GM23338 (cell line): ENCODE data around the gene KRTAP4-8. TPM values are rescaled to one million over a fixed set of nuclear protein-coding genes. Genes with fewer than 3 reads are reported as not detected.
"Not testable (repeated sequence)": the region's sequence is repeated elsewhere in the genome, so short reads cannot be mapped to it uniquely, and the experiment has no call there.

Experiments used
- ATAC-seq: fragments of 200-7000 bp; cut with Tn5 transposase; 3 replicates; pipeline ENCODE4 v1.9.1; 2020
- DNase-seq: peaks from one replicate; pipeline ENCODE4 v3.0.0-alpha.2; 2015; ENCODE audit warnings: low spot score
- H2AFZ ChIP-seq: fragments of 200-600 bp; sonication (generic); 2 replicates; pipeline ENCODE4 v1.8.0; 2016; ENCODE audit warnings: antibody characterized with exemption, mild to moderate bottlenecking, moderate library complexity
- H3F3A ChIP-seq: fragments of 200-600 bp; sonication (generic); replicated peaks from 2 replicates; pipeline ENCODE4 v1.8.0; 2017; ENCODE audit warnings: antibody characterized with exemption, mixed run types, low read depth
- H3K27ac ChIP-seq: fragments of 200-600 bp; sonication (generic); 2 replicates; pipeline ENCODE4 v1.6.1; 2016; ENCODE audit warnings: low read depth
- H3K27me3 ChIP-seq: fragments of 200-600 bp; sonication (generic); 2 replicates; pipeline ENCODE4 v1.8.0; 2016; ENCODE audit warnings: mild to moderate bottlenecking, mixed run types, moderate library complexity; ENCODE audit not compliant: insufficient read depth
- H3K36me3 ChIP-seq: fragments of 200-600 bp; sonication (generic); 2 replicates; pipeline ENCODE4 v1.8.0; 2016; ENCODE audit warnings: mild to moderate bottlenecking; ENCODE audit not compliant: insufficient read depth
- H3K4me1 ChIP-seq: fragments of 200-600 bp; sonication (generic); 2 replicates; pipeline ENCODE4 v1.8.0; 2016; ENCODE audit warnings: mild to moderate bottlenecking, moderate library complexity; ENCODE audit not compliant: insufficient read depth
- H3K4me2 ChIP-seq: fragments of 200-600 bp; sonication (generic); 2 replicates; pipeline ENCODE4 v1.7.1; 2017; ENCODE audit warnings: mixed run types
- H3K4me3 ChIP-seq: fragments of 200-600 bp; sonication (generic); 2 replicates; pipeline ENCODE4 v1.6.1; 2016; ENCODE audit warnings: mixed run types
- H3K79me2 ChIP-seq: fragments of 200-600 bp; sonication (generic); replicated peaks from 2 replicates; pipeline ENCODE4 v1.8.0; 2017; ENCODE audit warnings: mild to moderate bottlenecking; ENCODE audit not compliant: insufficient read depth
- H3K9me2 ChIP-seq: fragments of 200-600 bp; sonication (generic); 2 replicates; pipeline ENCODE4 v1.8.0; 2017; ENCODE audit not compliant: insufficient read depth
- H4K20me1 ChIP-seq: fragments of 200-600 bp; sonication (generic); replicated peaks from 2 replicates; pipeline ENCODE4 v1.8.0; 2017; ENCODE audit warnings: mild to moderate bottlenecking; ENCODE audit not compliant: insufficient read depth
- H3K27ac Mint-ChIP-seq: 2 replicates; pipeline ENCODE4 v1.8.0; 2020; ENCODE audit warnings: inconsistent platforms, mild to moderate bottlenecking, moderate library complexity, mixed read lengths
- H3K27me3 Mint-ChIP-seq: 3 replicates; pipeline ENCODE4 v1.8.0; 2022; ENCODE audit warnings: low read depth, mild to moderate bottlenecking, moderate library complexity, mixed read lengths, inconsistent platforms; ENCODE audit not compliant: insufficient read depth, poor library complexity
- H3K36me3 Mint-ChIP-seq: 3 replicates; pipeline ENCODE4 v1.8.0; 2021; ENCODE audit warnings: low read depth, mild to moderate bottlenecking, inconsistent platforms, moderate library complexity, mixed read lengths
- H3K4me1 Mint-ChIP-seq: 3 replicates; pipeline ENCODE4 v1.8.0; 2020; ENCODE audit warnings: mild to moderate bottlenecking, inconsistent platforms, mixed read lengths
- H3K4me3 Mint-ChIP-seq: 3 replicates; pipeline ENCODE4 v1.8.0; 2021; ENCODE audit warnings: moderate library complexity, mild to moderate bottlenecking, inconsistent platforms, mixed read lengths
- H3K9me3 Mint-ChIP-seq: 3 replicates; pipeline ENCODE4 v1.8.0; 2020; ENCODE audit warnings: moderate library complexity, mild to moderate bottlenecking, inconsistent platforms, mixed read lengths
- CTCF ChIP-seq, 2 experiments: fragments of 200-600 bp in 1 of 2; sonication (generic) in 1 of 2; conservative IDR thresholded peaks; 2 replicates each; pipeline versions ENCODE4 v1.5.1 to v1.6.1; 2016 to 2017; ENCODE audit warnings: antibody characterized with exemption in 2 of 2, low read depth in 2 of 2, mild to moderate bottlenecking in 2 of 2, moderate library complexity in 1 of 2
- EZH2 ChIP-seq: fragments of 200-600 bp; sonication (generic); IDR thresholded peaks from one replicate; pipeline ENCODE4 v1.8.0; 2017; ENCODE audit warnings: antibody characterized with exemption, mild to moderate bottlenecking, low read depth; ENCODE audit not compliant: unreplicated experiment
- JUNB ChIP-seq: IDR thresholded peaks from one replicate; pipeline ENCODE4 v1.6.1; 2016; ENCODE audit warnings: antibody characterized with exemption; ENCODE audit not compliant: unreplicated experiment
- POLR2AphosphoS5 ChIP-seq: IDR thresholded peaks from 2 replicates; pipeline ENCODE4 v1.6.1; 2016; ENCODE audit warnings: antibody characterized with exemption, low read depth
- STAT1 ChIP-seq: IDR thresholded peaks from one replicate; pipeline ENCODE4 v1.6.1; 2016; ENCODE audit warnings: antibody characterized with exemption; ENCODE audit not compliant: unreplicated experiment
- ZNF331 ChIP-seq: fragments of 250-450 bp; sonication (Bioruptor Pico); IDR thresholded peaks from 2 replicates; pipeline ENCODE4 v1.5.0; 2020; ENCODE audit warnings: low read depth, mild to moderate bottlenecking, moderate library complexity
- polyA plus RNA-seq: library from polyadenylated mRNA; unstranded; fragments of >200 nt; fragmentation: Nextera tagmentation; extraction: Ambion mirVana; gene quantifications from 2 replicates; pipeline ENCODE4 v1.2.1, GENCODE V29; 2016
- total RNA-seq: library from RNA; depleted of rRNA; stranded (reverse); fragments of >200 nt; shearing (Covaris generic); gene quantifications from 2 replicates; pipeline ENCODE4 v1.2.3, GENCODE V29; 2014
- TF ChIP-seq, protein P1 (sequence below): IDR thresholded peaks from 2 replicates; pipeline ENCODE4 v1.6.1; 2016; ENCODE audit warnings: antibody characterized with exemption

Gene KRTAP4-8
- total and polyA plus RNA-seq, 2 experiments from 2014 or later, result not detected

DNA sequence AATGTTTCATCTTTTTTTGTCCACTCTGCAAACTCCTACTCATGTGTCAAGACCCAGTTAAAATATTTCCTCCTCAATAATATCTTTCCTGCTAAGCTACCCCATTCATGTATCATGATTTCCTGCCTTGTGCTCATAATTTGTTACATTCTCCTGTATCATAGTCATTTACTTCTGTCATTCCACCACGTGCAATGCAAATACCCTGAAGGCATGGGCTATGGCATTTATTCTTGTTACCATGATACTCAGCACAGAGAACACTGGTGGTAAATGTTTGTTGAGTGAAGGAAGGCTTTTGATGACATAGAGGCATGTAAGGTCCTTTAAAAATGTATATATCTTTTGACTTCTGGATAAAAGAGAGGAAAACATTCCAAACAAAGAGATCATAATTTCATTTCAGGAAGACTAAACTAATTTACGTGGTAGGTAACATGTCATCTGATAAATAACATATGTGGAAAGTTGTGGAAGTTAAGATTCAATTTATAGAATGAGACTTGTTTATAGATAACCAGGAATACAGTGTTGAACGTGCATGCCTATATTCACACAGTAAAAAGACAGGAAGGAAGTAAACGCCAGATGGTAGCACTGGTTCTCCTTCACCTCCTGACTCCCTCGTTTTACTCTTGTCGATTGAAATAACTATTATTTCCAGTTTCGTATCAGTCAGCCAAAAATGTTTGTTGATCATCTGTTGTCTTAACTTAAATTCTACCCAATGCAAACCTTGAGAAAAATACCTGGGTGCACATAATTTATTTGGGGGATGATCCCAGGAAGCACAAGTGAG is 1.9 kb upstream of the KRTAP4-8 start:
- not testable (repeated sequence) for ATAC-seq

DNA sequence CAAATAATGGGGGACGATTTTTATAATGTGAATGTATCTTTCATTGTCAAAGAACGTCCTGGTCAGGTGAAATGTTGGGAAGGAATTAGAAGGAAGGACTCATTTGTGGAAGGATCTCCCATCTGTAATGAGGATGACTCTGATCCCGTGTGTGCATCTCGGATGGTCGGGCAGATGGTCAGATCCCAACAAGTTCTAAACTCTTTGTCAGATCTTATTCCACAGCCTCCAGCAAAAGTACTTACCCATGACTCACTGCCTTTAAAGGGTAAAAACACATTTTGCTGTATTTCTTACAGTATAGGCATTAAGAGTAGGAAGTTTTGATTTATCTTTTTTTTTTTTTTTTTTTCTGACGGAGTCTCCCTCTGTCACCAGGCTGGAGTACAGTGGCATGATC is 539 bp upstream of the KRTAP4-8 start:
- Histone ChIP-seq H3K79me2 (no peaks in the 10 kb centered on the region), H3K27ac (no peak overlapping the region), H3F3A (no peaks in the 10 kb centered on the region), H4K20me1 (no peaks in the 10 kb centered on the region), H3K27me3 (no peaks in the 10 kb centered on the region), H3K9me2 (no peaks in the 10 kb centered on the region), H3K4me1 (peaks cover 7% of the 10 kb centered on the region), H3K4me2 (no peak overlapping the region), H3K36me3 (no peaks in the 10 kb centered on the region), H2AFZ (no peak overlapping the region), H3K4me3 (no peak overlapping the region)
- Mint-ChIP-seq H3K27ac (no peak overlapping the region), H3K9me3 (peaks cover 11% of the 10 kb centered on the region; the same call in 2 of the 3 replicates), H3K4me3 (no peak overlapping the region), H3K27me3 (peaks cover 2% of the 10 kb centered on the region), H3K4me1 (peaks cover 32% of the 10 kb centered on the region), H3K36me3 (peaks cover 11% of the 10 kb centered on the region; the same call in 2 of the 3 replicates)
- DNase-seq (no peak), ATAC-seq (no peak)
- TF ChIP-seq CTCF (conservative IDR thresholded peaks at IDR 0.05; ENCODE audit: low read depth in 2 of 2), result no peak
- TF ChIP-seq JUNB, result no peak
- no peak for TF ChIP-seq POLR2AphosphoS5
- no peak for TF ChIP-seq ZNF331 (CRISPR knock-in tag)
- no peak for TF ChIP-seq EZH2

More for the DNA sequence above, 1.9 kb upstream of the KRTAP4-8 start:
- H3K27ac Mint-ChIP-seq, H2AFZ ChIP-seq, DNase-seq, H3K9me2 ChIP-seq, H3K27ac ChIP-seq, H3F3A ChIP-seq, H3K9me3 Mint-ChIP-seq, H3K27me3 Mint-ChIP-seq, H4K20me1 ChIP-seq, H3K79me2 ChIP-seq, H3K36me3 Mint-ChIP-seq, H3K27me3 ChIP-seq, H3K4me3 Mint-ChIP-seq, H3K36me3 ChIP-seq, H3K4me3 ChIP-seq, H3K4me1 ChIP-seq, H3K4me2 ChIP-seq: not testable (repeated sequence)
- peaks cover 32% of the 10 kb centered on the region for H3K4me1 Mint-ChIP-seq

- DNase-seq (no peak), ATAC-seq (no peak)
- Mint-ChIP-seq H3K36me3 (peaks cover 24% of the 10 kb centered on the region; the same call in 2 of the 3 replicates), H3K27ac (no peak overlapping the region), H3K4me1 (peaks cover 24% of the 10 kb centered on the region), H3K9me3 (peaks cover 28% of the 10 kb centered on the region), H3K4me3 (no peak overlapping the region), H3K27me3 (no peaks in the 10 kb centered on the region)
- Histone ChIP-seq H4K20me1 (no peaks in the 10 kb centered on the region), H3K36me3 (no peaks in the 10 kb centered on the region; the same call in 1 of the 2 replicates), H3K27ac (no peak overlapping the region), H3K4me2 (no peak overlapping the region), H3K27me3 (no peaks in the 10 kb centered on the region), H3K79me2 (no peaks in the 10 kb centered on the region), H3K4me1 (peaks cover 7% of the 10 kb centered on the region), H3F3A (no peaks in the 10 kb centered on the region), H2AFZ (no peak overlapping the region), H3K9me2 (no peaks in the 10 kb centered on the region), H3K4me3 (no peak overlapping the region)
- TF ChIP-seq, protein P1, sequence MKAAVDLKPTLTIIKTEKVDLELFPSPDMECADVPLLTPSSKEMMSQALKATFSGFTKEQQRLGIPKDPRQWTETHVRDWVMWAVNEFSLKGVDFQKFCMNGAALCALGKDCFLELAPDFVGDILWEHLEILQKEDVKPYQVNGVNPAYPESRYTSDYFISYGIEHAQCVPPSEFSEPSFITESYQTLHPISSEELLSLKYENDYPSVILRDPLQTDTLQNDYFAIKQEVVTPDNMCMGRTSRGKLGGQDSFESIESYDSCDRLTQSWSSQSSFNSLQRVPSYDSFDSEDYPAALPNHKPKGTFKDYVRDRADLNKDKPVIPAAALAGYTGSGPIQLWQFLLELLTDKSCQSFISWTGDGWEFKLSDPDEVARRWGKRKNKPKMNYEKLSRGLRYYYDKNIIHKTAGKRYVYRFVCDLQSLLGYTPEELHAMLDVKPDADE, result no peak
- no peak for TF ChIP-seq STAT1
These were observed 1.9 kb downstream of the KRTAP4-8 start for GRCh38 chr17:41096055-41096454.

DNA sequence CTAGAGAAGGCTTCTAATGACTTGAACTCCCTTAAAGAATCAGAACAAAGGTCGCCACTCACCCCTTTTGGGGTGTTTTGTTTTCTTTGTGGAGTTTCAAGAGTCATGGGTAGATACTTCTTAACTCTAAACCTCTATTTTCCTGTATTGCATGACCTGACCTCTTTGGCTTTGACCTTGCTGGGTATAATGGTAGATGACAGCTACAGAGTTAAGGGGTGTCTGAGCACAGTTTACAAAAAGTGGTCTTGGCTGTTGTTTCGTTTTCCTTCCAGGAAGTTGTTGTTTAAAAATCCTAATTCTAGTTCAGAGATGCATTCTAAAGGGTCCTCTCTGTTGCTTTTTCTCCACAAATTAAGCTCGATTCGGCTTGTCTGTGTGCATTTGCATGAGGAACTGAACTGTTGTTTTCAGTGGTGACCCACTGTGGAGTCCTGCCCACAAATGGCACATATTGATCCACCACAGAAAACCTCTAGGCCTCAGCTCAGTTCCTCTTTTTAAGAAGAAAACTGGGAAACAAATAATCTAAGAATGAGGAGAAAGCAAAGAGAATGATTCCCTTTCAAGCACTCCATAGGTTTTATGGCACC is 9.1 kb downstream of the KRTAP4-8 start:
- not testable (repeated sequence) for H3K4me3 Mint-ChIP-seq, H3K27ac Mint-ChIP-seq, H3K4me3 ChIP-seq, H3F3A ChIP-seq, H3K27me3 Mint-ChIP-seq, H3K36me3 ChIP-seq, H3K27me3 ChIP-seq, ATAC-seq, H3K9me2 ChIP-seq, H3K4me1 ChIP-seq, H3K4me2 ChIP-seq, H3K27ac ChIP-seq, H3K79me2 ChIP-seq, H2AFZ ChIP-seq, DNase-seq, H4K20me1 ChIP-seq
- H3K9me3 Mint-ChIP-seq, result peaks cover 28% of the 10 kb centered on the region
- H3K36me3 Mint-ChIP-seq, result peaks cover 16% of the 10 kb centered on the region
- peaks cover 13% of the 10 kb centered on the region for H3K4me1 Mint-ChIP-seq
